GM12878 (cell line): ENCODE measurements around the gene TCERG1L. TPM values are rescaled to one million over a fixed set of nuclear protein-coding genes. Genes with fewer than 3 reads are reported as not detected.

Experiments
- ATAC-seq: fragments of 200-7000 bp; cut with Tn5 transposase; 3 replicates; pipeline ENCODE4 v1.9.1; 2020; ENCODE audit warnings: mild to moderate bottlenecking, moderate library complexity
- BruUV-seq: library from RNA; stranded (reverse); fragments of 400-500 nt; replicated peaks from 2 replicates; lab custom pipeline; 2021; lab: Mats Ljungman, UMichigan
- CTCF ChIA-PET: fragments of 300-600 bp; sonication (Branson Sonifier 250); formaldehyde crosslinking; extraction: SDS; loops from one replicate; lab custom pipeline; 2021; ENCODE audit warnings: inconsistent platforms; lab: Yijun Ruan, JAX
- POLR2A ChIA-PET: fragments of 350-600 bp; formaldehyde crosslinking; extraction: SDS; loops from one replicate; lab custom pipeline; 2021; ENCODE audit warnings: inconsistent platforms; lab: Charles Lee
- RAD21 ChIA-PET: fragments of 300-600 bp; sonication (Branson Sonifier 250); formaldehyde crosslinking; loops from one replicate; lab custom pipeline; 2023; ENCODE audit warnings: antibody characterized with exemption; ENCODE audit not compliant: unreplicated experiment; lab: Charles Lee
- SMC1A ChIA-PET: fragments of 300-600 bp; sonication (Branson Sonifier 250); formaldehyde crosslinking; loops from one replicate; lab custom pipeline; 2023; ENCODE audit not compliant: unreplicated experiment, uncharacterized antibody; lab: Charles Lee
- DNase-seq: peaks from one replicate; pipeline ENCODE4 v3.0.0-alpha.2; 2011; ENCODE audit warnings: low read depth, low spot score
- FAIRE-seq: peaks from 3 replicates; lab custom pipeline; 2011; peaks lifted over from hg19 to GRCh38; lab: Jason Lieb, UNC
- H2AFZ ChIP-seq: 2 replicates; pipeline ENCODE4 v1.6.0; 2011; ENCODE audit warnings: low read depth, low read length, control low read depth; ENCODE audit not compliant: control insufficient read depth
- H3K27ac ChIP-seq: 2 replicates; pipeline ENCODE4 v1.5.1; 2011; ENCODE audit warnings: control low read depth; ENCODE audit not compliant: control insufficient read depth, insufficient read depth
- H3K27me3 ChIP-seq, 2 experiments: replicated peaks in 1 of 2; 2 replicates each; pipeline versions ENCODE4 v1.6.0 to v1.6.1; 2011; ENCODE audit warnings: low read length in 1 of 2; ENCODE audit not compliant: control insufficient read depth in 2 of 2, insufficient read depth in 2 of 2
- H3K36me3 ChIP-seq, 2 experiments: 2 replicates each; pipeline ENCODE4 v1.5.1; 2011; ENCODE audit warnings: low read length in 1 of 2; ENCODE audit not compliant: control insufficient read depth in 2 of 2, insufficient read depth in 2 of 2
- H3K4me1 ChIP-seq: 2 replicates; pipeline ENCODE4 v1.6.1; 2011; ENCODE audit warnings: mild to moderate bottlenecking, low read length, moderate library complexity, mixed read lengths; ENCODE audit not compliant: control insufficient read depth, insufficient read depth
- H3K4me2 ChIP-seq: 2 replicates; pipeline ENCODE4 v1.6.0; 2011; ENCODE audit warnings: control low read depth; ENCODE audit not compliant: control insufficient read depth, insufficient read depth
- H3K4me3 ChIP-seq: fragments of 200-600 bp; sonication (generic); 2 replicates; pipeline ENCODE4 v1.5.1; 2016
- H3K79me2 ChIP-seq: 2 replicates; pipeline ENCODE4 v1.6.0; 2011; ENCODE audit warnings: low read length; ENCODE audit not compliant: control insufficient read depth, insufficient read depth
- H3K9ac ChIP-seq: 2 replicates; pipeline ENCODE4 v1.8.0; 2011; ENCODE audit warnings: low read length, control low read depth, mixed read lengths; ENCODE audit not compliant: control insufficient read depth, insufficient read depth
- H3K9me3 ChIP-seq: replicated peaks from 3 replicates; pipeline ENCODE4 v1.5.1; 2011; ENCODE audit warnings: mild to moderate bottlenecking, low read length; ENCODE audit not compliant: control insufficient read depth, insufficient read depth
- H4K20me1 ChIP-seq: 2 replicates; pipeline ENCODE4 v1.6.0; 2011; ENCODE audit not compliant: control insufficient read depth, insufficient read depth
- BACH1 ChIP-seq: fragments of 450-650 bp; IDR thresholded peaks from 2 replicates; pipeline ENCODE4 v1.6.1; 2017; ENCODE audit warnings: mild to moderate bottlenecking, borderline replicate concordance
- CBFB ChIP-seq: IDR thresholded peaks from 2 replicates; pipeline ENCODE4 v1.6.1; 2016; ENCODE audit warnings: antibody characterized with exemption, low read depth
- SP1 ChIP-seq: IDR thresholded peaks from one replicate; pipeline ENCODE4 v1.6.1; 2011; ENCODE audit warnings: low read depth, low read length
- STAT3 ChIP-seq: IDR thresholded peaks from 2 replicates; pipeline ENCODE4 v1.6.1; 2011; ENCODE audit warnings: low read depth, low read length, improper control_type of control experiment
- SUZ12 ChIP-seq: fragments of 200-600 bp; sonication (generic); IDR thresholded peaks from one replicate; pipeline ENCODE4 v1.6.1; 2018; ENCODE audit warnings: antibody characterized with exemption, mild to moderate bottlenecking; ENCODE audit not compliant: unreplicated experiment
- TCF12 ChIP-seq: IDR thresholded peaks from 2 replicates; pipeline ENCODE4 v1.6.1; 2011; ENCODE audit warnings: low read depth, mild to moderate bottlenecking, low read length
- WGBS: methylation state at CpG from one replicate; pipeline ENCODE4 v1.1.6; 2016; ENCODE audit warnings: low lambda C conversion rate; ENCODE audit not compliant: insufficient replicate concordance, insufficient coverage; ENCODE audit errors: missing lambda C conversion rate; 5-methylcytosine and 5-hydroxymethylcytosine counted together
- in situ Hi-C: fragments of 300-500 bp; cut with MboI; formaldehyde crosslinking; loops from 9 replicates; pipeline ENCODE4 v1.14.3; 2018; ENCODE audit warnings: mixed read lengths
- intact Hi-C: fragments of 100-400 bp; cut with micrococcal nuclease; formaldehyde crosslinking; loops from one replicate; pipeline ENCODE4 v1.14.2; 2022; ENCODE audit not compliant: unreplicated experiment
- polyA plus RNA-seq, 11 experiments: library from polyadenylated mRNA; depleted of rRNA in 4 of 11; unstranded in 6 of 11; stranded (reverse) in 5 of 11; fragments of >200 nt; fragmentation: Nextera tagmentation in 4 of 11; fragmentation: Illumina TruSeq in 1 of 11; extraction: Ambion mirVana in 4 of 11; extraction: Trizol in 1 of 11; gene quantifications; 1 replicate in 1 of 11; 2 replicates in 10 of 11; pipeline versions ENCODE4 v1.2.1 to v1.2.3, GENCODE V29; 2011 to 2016; ENCODE audit warnings: inconsistent platforms in 2 of 11, missing spikeins in 2 of 11, low read depth in 1 of 11
- total RNA-seq, 4 experiments: library from RNA; depleted of rRNA in 3 of 4; stranded (reverse); fragments of >200 nt in 3 of 4; fragmentation: Illumina TruSeq in 1 of 4; extraction: Trizol in 1 of 4; gene quantifications; 2 replicates each; pipeline versions ENCODE4 v1.2.1 to v1.2.3, GENCODE V29; 2013 to 2021
- TF ChIP-seq, protein P1 (sequence below): IDR thresholded peaks from 2 replicates; pipeline ENCODE4 v1.6.1; 2012; ENCODE audit warnings: mild to moderate bottlenecking, low read depth, low read length
- TF ChIP-seq, protein P2 (sequence below): fragments of 450-650 bp; IDR thresholded peaks from 2 replicates; pipeline ENCODE4 v1.6.1; 2017; ENCODE audit warnings: antibody characterized with exemption, mild to moderate bottlenecking, moderate library complexity

The TCERG1L gene
- total and polyA plus RNA-seq, 10 of the 15 experiments (the other 5 are each of a cell fraction or from before 2014, with no cell fraction given), result not detected

DNA sequence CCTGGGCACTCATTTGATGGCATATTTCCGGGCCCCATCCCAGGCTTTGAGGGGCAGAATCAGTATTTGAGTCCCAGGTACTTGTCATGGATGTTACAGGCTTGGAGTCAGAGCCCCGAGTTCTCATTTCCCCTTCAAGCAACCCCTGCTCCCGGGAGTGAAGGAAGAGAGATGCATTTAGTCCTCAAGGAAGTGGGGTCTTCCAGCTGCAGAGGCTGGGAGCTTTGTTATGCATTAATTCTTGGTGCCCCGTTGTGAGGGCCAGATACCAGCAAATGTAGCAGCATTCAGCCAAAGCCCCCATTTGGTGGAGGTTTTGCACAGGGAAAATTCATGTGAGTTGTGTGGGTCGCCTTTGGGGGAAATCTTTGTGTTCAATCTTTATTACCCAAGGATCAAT lies 38.7 kb upstream of the TCERG1L start:
- SMC1A ChIA-PET, result no interaction called here
- Histone ChIP-seq H3K36me3 (no peaks in the 10 kb centered on the region), H3K9ac (no peak overlapping the region), H3K4me1 (no peaks in the 10 kb centered on the region), H4K20me1 (no peaks in the 10 kb centered on the region), H3K4me2 (no peak overlapping the region), H3K4me3 (no peak overlapping the region), H2AFZ (no peak overlapping the region), H3K79me2 (no peaks in the 10 kb centered on the region), H3K9me3 (no peaks in the 10 kb centered on the region), H3K27ac (no peak overlapping the region), H3K27me3 (no peaks in the 10 kb centered on the region)
- WGBS, result 4% methylated on average over 5 of the region's 5 CpGs
- POLR2A ChIA-PET, result no interaction called here
- FAIRE-seq (no peak), DNase-seq (no peak), ATAC-seq (no peak)
- intact Hi-C loops (no loop called here), in situ Hi-C loops (no loop called here)
- CTCF ChIA-PET, result no interaction called here
- TF ChIP-seq, protein P1, sequence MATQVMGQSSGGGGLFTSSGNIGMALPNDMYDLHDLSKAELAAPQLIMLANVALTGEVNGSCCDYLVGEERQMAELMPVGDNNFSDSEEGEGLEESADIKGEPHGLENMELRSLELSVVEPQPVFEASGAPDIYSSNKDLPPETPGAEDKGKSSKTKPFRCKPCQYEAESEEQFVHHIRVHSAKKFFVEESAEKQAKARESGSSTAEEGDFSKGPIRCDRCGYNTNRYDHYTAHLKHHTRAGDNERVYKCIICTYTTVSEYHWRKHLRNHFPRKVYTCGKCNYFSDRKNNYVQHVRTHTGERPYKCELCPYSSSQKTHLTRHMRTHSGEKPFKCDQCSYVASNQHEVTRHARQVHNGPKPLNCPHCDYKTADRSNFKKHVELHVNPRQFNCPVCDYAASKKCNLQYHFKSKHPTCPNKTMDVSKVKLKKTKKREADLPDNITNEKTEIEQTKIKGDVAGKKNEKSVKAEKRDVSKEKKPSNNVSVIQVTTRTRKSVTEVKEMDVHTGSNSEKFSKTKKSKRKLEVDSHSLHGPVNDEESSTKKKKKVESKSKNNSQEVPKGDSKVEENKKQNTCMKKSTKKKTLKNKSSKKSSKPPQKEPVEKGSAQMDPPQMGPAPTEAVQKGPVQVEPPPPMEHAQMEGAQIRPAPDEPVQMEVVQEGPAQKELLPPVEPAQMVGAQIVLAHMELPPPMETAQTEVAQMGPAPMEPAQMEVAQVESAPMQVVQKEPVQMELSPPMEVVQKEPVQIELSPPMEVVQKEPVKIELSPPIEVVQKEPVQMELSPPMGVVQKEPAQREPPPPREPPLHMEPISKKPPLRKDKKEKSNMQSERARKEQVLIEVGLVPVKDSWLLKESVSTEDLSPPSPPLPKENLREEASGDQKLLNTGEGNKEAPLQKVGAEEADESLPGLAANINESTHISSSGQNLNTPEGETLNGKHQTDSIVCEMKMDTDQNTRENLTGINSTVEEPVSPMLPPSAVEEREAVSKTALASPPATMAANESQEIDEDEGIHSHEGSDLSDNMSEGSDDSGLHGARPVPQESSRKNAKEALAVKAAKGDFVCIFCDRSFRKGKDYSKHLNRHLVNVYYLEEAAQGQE, result no peak
- BruUV-seq, result no TSS peak
- RAD21 ChIA-PET, result no interaction called here

DNA sequence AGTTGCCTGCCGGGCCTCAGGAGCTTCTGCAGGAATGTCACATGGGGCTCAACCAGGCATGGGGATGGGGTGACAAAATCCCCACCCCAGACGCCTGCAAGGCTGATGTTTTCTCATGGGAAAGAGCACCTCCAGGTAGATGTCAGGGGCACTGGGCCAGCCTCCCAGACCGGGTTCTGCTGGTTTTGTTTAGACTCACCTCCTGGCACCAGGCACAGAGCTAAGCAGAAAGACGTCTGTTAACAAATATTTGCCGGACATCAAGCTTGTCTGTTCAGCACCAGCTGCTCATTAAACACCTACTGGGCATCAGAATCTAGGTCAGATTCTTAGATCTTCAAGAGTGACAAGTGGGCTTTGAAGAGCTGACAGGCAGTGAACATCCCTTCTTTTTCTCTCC lies 34.9 kb upstream of the TCERG1L start:
- ChIA-PET CTCF (no interaction called here), SMC1A (no interaction called here), POLR2A (no interaction called here), RAD21 (no interaction called here)
- ATAC-seq (no peak), DNase-seq (no peak), FAIRE-seq (no peak)
- no peaks in the 10 kb centered on the region for H3K9me3 ChIP-seq
- H3K4me2 ChIP-seq, result no peak overlapping the region
- H3K36me3 ChIP-seq, result no peaks in the 10 kb centered on the region
- H4K20me1 ChIP-seq, result no peaks in the 10 kb centered on the region
- intact Hi-C loops, result no loop called here
- H2AFZ ChIP-seq, result no peak overlapping the region
- in situ Hi-C loops, result no loop called here
- no peak overlapping the region for H3K4me3 ChIP-seq
- no peaks in the 10 kb centered on the region for H3K27me3 ChIP-seq
- H3K27ac ChIP-seq, result no peak overlapping the region
- 0% methylated on average over 5 of the region's 5 CpGs for WGBS
- BruUV-seq, result no TSS peak
- no peak overlapping the region for H3K9ac ChIP-seq
- H3K4me1 ChIP-seq, result no peaks in the 10 kb centered on the region
- H3K79me2 ChIP-seq, result no peaks in the 10 kb centered on the region
- TF ChIP-seq SP1, result no peak
- TF ChIP-seq, protein P2, sequence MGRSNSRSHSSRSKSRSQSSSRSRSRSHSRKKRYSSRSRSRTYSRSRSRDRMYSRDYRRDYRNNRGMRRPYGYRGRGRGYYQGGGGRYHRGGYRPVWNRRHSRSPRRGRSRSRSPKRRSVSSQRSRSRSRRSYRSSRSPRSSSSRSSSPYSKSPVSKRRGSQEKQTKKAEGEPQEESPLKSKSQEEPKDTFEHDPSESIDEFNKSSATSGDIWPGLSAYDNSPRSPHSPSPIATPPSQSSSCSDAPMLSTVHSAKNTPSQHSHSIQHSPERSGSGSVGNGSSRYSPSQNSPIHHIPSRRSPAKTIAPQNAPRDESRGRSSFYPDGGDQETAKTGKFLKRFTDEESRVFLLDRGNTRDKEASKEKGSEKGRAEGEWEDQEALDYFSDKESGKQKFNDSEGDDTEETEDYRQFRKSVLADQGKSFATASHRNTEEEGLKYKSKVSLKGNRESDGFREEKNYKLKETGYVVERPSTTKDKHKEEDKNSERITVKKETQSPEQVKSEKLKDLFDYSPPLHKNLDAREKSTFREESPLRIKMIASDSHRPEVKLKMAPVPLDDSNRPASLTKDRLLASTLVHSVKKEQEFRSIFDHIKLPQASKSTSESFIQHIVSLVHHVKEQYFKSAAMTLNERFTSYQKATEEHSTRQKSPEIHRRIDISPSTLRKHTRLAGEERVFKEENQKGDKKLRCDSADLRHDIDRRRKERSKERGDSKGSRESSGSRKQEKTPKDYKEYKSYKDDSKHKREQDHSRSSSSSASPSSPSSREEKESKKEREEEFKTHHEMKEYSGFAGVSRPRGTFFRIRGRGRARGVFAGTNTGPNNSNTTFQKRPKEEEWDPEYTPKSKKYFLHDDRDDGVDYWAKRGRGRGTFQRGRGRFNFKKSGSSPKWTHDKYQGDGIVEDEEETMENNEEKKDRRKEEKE, result no peak
- no peak for TF ChIP-seq CBFB
- no peak for TF ChIP-seq BACH1
- no peak for TF ChIP-seq SUZ12
- no peak for TF ChIP-seq TCF12
- no peak for TF ChIP-seq STAT3
